HFFc6 (cell line): ENCODE measurements around the gene KLF18. TPM values are rescaled to one million over a fixed set of nuclear protein-coding genes. Genes with fewer than 3 reads are reported as not detected.

Experiments
- DNase-seq: peaks from one replicate; pipeline ENCODE4 v3.0.0-alpha.2; 2018
- H3K27ac Mint-ChIP-seq: 2 replicates; pipeline ENCODE4 v1.8.0; 2020; ENCODE audit warnings: mild to moderate bottlenecking, mixed read lengths
- H3K27me3 Mint-ChIP-seq: 2 replicates; pipeline ENCODE4 v1.8.0; 2021; ENCODE audit warnings: mild to moderate bottlenecking, moderate library complexity, mixed read lengths; ENCODE audit not compliant: insufficient read depth
- H3K36me3 Mint-ChIP-seq: 2 replicates; pipeline ENCODE4 v1.8.0; 2021; ENCODE audit warnings: low read depth, mixed read lengths
- H3K4me1 Mint-ChIP-seq: 2 replicates; pipeline ENCODE4 v1.8.0; 2020; ENCODE audit warnings: low read depth, mixed read lengths
- H3K4me3 Mint-ChIP-seq: 2 replicates; pipeline ENCODE4 v1.8.0; 2020; ENCODE audit warnings: mild to moderate bottlenecking, moderate library complexity, mixed read lengths
- H3K9me3 Mint-ChIP-seq: 2 replicates; pipeline ENCODE4 v1.8.0; 2020; ENCODE audit warnings: mild to moderate bottlenecking, mixed read lengths
- total RNA-seq, 6 experiments: library from RNA; stranded (reverse); fragmentation: NEBNext Ultra II Directional; extraction: Animal tissue kit (Norgen Biotek cat#: 25700); gene quantifications; 2 replicates in 1 of 6; 3 replicates in 5 of 6; pipeline ENCODE4 v1.2.3, GENCODE V29; 2021
- TF ChIP-seq, protein P1 (sequence below): fragments of 200-600 bp; sonication (generic); IDR thresholded peaks from 2 replicates; pipeline ENCODE4 v1.5.0; 2021; ENCODE audit warnings: antibody characterized with exemption, mild to moderate bottlenecking

KLF18 gene
- total RNA-seq, 6 experiments from 2014 or later, result not detected

DNA sequence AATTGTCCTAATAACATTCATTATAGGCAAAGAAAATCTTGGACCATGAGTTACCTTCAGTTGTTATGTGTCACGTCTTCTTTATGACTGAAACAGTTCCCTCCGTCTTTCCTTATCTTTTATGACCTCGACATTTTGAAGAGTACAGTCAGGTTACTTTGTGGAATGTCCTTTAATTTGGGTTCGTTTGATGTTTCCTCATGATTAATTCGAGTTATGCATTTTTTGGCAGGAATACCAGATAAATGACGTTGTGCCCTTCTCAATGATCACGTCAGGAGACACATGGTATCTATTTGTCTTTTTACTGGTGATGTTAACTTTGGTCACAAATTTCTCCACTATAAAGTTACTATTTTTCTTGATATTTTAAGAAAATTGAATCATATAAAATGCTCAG lies 40.1 kb downstream of the KLF18 start:
- peaks cover 15% of the 10 kb centered on the region for H3K9me3 Mint-ChIP-seq
- H3K36me3 Mint-ChIP-seq, result peaks cover 14% of the 10 kb centered on the region
- no peak overlapping the region for H3K27ac Mint-ChIP-seq
- H3K27me3 Mint-ChIP-seq, result peaks cover 7% of the 10 kb centered on the region
- DNase-seq, result no peak
- H3K4me1 Mint-ChIP-seq, result peaks cover 11% of the 10 kb centered on the region; the same call in 1 of the 2 replicates
- TF ChIP-seq, protein P1, sequence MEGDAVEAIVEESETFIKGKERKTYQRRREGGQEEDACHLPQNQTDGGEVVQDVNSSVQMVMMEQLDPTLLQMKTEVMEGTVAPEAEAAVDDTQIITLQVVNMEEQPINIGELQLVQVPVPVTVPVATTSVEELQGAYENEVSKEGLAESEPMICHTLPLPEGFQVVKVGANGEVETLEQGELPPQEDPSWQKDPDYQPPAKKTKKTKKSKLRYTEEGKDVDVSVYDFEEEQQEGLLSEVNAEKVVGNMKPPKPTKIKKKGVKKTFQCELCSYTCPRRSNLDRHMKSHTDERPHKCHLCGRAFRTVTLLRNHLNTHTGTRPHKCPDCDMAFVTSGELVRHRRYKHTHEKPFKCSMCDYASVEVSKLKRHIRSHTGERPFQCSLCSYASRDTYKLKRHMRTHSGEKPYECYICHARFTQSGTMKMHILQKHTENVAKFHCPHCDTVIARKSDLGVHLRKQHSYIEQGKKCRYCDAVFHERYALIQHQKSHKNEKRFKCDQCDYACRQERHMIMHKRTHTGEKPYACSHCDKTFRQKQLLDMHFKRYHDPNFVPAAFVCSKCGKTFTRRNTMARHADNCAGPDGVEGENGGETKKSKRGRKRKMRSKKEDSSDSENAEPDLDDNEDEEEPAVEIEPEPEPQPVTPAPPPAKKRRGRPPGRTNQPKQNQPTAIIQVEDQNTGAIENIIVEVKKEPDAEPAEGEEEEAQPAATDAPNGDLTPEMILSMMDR, result no peak
- H3K4me3 Mint-ChIP-seq, result no peak overlapping the region

DNA sequence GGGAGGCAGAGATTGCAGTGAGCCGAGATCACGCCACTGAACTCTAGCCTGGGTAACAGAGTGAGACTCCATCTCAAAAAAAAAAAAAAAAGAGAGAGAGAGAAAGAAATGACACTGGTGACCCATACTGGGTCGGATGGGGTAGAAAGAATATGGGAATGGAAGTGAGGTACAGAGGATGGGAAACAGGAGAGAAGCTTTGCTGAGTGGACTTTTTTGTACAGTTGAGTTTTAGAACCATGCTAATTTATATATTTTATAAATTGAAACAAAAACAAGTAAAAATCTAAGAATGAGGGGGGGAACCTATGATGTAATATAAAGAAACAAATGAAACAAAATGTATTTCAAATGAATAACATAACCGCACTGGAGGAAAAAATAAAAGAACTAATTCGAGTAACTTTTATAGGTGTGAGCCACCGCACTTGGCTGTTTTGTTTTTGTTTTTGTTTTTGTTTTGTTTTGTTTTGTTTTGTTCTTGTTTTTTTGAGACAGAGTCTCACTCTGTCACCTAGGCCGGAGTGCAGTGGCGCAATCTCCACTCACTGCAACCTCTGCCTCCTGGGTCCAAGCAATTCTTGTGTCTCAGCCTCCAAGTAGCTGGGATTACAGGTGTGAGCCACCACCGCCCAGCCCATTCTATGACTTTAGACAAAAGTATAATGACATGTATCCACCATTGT lies 41.1 kb downstream of the KLF18 start:
- Mint-ChIP-seq H3K4me3 (no peak overlapping the region), H3K4me1 (peaks cover 11% of the 10 kb centered on the region; the same call in 1 of the 2 replicates), H3K27me3 (peaks cover 4% of the 10 kb centered on the region; the same call in 1 of the 2 replicates), H3K36me3 (peaks cover 14% of the 10 kb centered on the region), H3K27ac (no peak overlapping the region), H3K9me3 (peaks cover 15% of the 10 kb centered on the region)
- no peak for DNase-seq
- TF ChIP-seq, protein P1, result no peak

DNA sequence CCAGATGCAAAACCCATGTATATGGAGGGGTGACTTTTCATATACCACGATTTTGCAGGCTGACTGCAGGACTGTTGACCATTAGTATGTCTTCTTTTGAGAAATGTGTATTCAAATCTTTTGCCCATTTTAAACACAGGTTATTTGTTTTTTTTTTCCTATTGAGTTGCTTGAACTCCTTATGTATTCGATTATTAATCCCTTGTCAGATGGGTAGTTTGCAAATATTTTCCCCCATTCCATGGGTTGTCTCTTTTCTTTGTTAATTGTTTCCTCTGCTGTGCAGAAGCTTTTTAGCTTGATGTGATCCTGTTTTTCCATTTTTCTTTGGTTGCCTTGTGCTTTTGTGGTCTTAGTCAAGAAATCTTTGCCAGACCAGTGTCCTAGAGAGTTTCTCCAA lies 47.4 kb downstream of the KLF18 start:
- TF ChIP-seq, protein P1, result no peak
- H3K9me3 Mint-ChIP-seq, result peaks cover 15% of the 10 kb centered on the region
- H3K27ac Mint-ChIP-seq, result no peak overlapping the region
- peaks cover 4% of the 10 kb centered on the region; the same call in 1 of the 2 replicates for H3K4me1 Mint-ChIP-seq
- DNase-seq, result no peak
- H3K27me3 Mint-ChIP-seq, result peaks cover 5% of the 10 kb centered on the region; the same call in 1 of the 2 replicates
- H3K4me3 Mint-ChIP-seq, result no peak overlapping the region
- H3K36me3 Mint-ChIP-seq, result peaks cover 14% of the 10 kb centered on the region

DNA sequence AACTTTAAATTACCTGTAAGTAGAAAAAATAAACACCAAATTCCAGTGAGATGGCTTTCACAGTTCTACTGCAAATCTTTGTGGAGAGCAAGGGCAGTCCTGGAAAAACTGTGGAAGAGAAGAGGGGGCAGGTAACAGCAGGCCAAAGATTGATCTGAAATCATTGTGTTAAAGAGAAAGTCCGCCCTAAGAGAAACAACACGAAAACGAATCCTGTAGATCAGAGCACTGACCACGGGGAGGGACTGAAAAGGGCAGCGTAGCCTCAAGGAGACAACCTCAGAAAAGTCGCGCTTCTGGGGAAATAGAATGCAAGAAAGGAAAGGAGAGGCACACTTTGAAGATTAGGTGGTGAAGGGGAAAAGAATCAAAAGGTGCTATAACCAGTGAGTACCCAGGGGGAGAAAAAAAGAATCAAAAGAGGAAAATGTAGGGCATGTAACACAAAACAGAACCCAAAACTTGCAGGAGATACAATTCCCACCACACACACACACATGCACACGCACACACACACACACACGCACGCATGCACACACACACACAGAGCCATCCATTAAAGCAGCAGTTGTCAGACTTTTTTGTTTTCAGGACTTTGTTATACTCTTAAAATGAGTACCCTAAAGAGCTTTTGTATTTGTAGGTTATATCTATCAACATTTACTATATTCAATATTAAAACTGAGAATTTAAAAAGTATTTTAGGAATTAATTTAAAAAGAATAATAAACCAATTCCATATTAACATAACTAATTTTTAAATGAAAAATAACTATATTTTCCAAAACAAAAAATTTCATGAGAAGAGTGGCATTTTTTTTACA lies 50.8 kb downstream of the KLF18 start:
- no peak overlapping the region for H3K27ac Mint-ChIP-seq
- no peaks in the 10 kb centered on the region for H3K9me3 Mint-ChIP-seq
- H3K4me1 Mint-ChIP-seq, result peaks cover 8% of the 10 kb centered on the region
- H3K36me3 Mint-ChIP-seq, result no peaks in the 10 kb centered on the region
- DNase-seq, result no peak
- H3K27me3 Mint-ChIP-seq, result peaks cover 8% of the 10 kb centered on the region; the same call in 1 of the 2 replicates
- TF ChIP-seq, protein P1, result no peak
- no peak overlapping the region for H3K4me3 Mint-ChIP-seq

DNA sequence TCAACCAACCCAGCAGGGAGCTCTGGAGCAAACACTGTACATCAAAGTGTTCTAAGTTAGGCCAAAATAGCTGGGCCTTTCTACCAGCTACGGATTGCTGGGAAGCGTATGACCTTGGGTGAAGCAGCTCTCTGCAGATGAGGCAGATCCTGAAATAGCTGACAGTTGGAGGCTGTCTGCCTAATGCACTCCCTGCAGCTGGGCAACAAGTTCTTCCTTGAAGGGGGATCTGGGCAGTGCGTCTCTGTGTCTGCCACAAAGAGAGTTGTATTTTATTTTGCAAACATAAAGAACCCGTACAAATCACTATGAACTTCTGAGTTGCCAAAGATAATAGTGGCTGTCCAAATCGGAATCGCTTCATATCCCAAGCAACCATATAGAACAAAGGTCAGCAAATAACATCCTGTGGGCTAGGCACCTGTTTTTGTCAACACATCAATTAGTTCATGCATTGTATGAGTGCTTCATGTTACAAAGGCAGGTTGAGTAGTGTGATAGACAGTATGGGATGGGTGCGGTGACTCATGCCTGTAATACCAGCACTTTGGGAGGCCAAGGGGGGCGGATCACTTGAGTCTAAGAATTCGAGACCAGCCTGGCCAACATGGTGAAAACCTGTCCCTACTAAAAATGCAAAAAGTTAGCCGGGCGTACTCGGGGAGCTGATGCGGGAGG lies 51.9 kb downstream of the KLF18 start:
- no peaks in the 10 kb centered on the region for H3K9me3 Mint-ChIP-seq
- H3K4me1 Mint-ChIP-seq, result peaks cover 17% of the 10 kb centered on the region
- DNase-seq, result no peak
- no peak overlapping the region for H3K4me3 Mint-ChIP-seq
- TF ChIP-seq, protein P1, result no peak
- no peaks in the 10 kb centered on the region for H3K36me3 Mint-ChIP-seq
- H3K27ac Mint-ChIP-seq, result no peak overlapping the region
- peaks cover 8% of the 10 kb centered on the region; the same call in 1 of the 2 replicates for H3K27me3 Mint-ChIP-seq
